Hippocampal formation (tissue), 2 donors: ENCODE data around the gene NFIB.

Experiments used
- DNase-seq, 2 donors: peaks; one replicate each; lab custom pipeline; 2025; lab: John Stamatoyannopoulos, UW

Gene NFIB

GRCh38 chr9:14072850-14073249 lies 241.1 kb downstream of the NFIB start:
- no peak for DNase-seq

GRCh38 chr9:14071484-14071883 lies 242.5 kb downstream of the NFIB start:
- DNase-seq: no peak

- no peak for DNase-seq
Observed at GRCh38 chr9:14068690-14069089, 245.3 kb downstream of the NFIB start.

- no peak for DNase-seq
Observed at GRCh38 chr9:14066831-14067230, 247.1 kb downstream of the NFIB start.

- no peak for DNase-seq
Observed at GRCh38 chr9:14066032-14066431, 247.9 kb downstream of the NFIB start.

- DNase-seq: no peak
Observed at GRCh38 chr9:14064940-14065339, 249.0 kb downstream of the NFIB start.

GRCh38 chr9:14063756-14064155 lies 250.2 kb downstream of the NFIB start:
- no peak for DNase-seq

- DNase-seq: no peak
Observed at GRCh38 chr9:14062586-14063221, 251.2 kb downstream of the NFIB start.

GRCh38 chr9:14061936-14062585 lies 251.9 kb downstream of the NFIB start:
- no peak for DNase-seq

- DNase-seq: no peak
Observed at GRCh38 chr9:14058325-14058688, 255.6 kb downstream of the NFIB start.

- no peak for DNase-seq
Observed at GRCh38 chr9:14057368-14058324, 256.3 kb downstream of the NFIB start.

- DNase-seq: no peak
Observed at GRCh38 chr9:14056316-14056861, 257.6 kb downstream of the NFIB start.

GRCh38 chr9:14054096-14054495 lies 259.8 kb downstream of the NFIB start:
- no peak for DNase-seq

- DNase-seq: no peak
Observed at GRCh38 chr9:14052359-14052758, 261.6 kb downstream of the NFIB start.

- no peak for DNase-seq
Observed at GRCh38 chr9:14051419-14051818, 262.5 kb downstream of the NFIB start.

GRCh38 chr9:14043483-14043882 lies 270.5 kb downstream of the NFIB start:
- no peak for DNase-seq

GRCh38 chr9:14037331-14037730 lies 276.6 kb downstream of the NFIB start:
- no peak for DNase-seq

- DNase-seq: no peak
Observed at GRCh38 chr9:14033067-14033466, 280.9 kb downstream of the NFIB start.
